Stimulated activated CD8-positive, alpha-beta memory T cell treated with anti-CD3 and anti-CD28 coated beads, Interleukin-12 subunit alpha, Interleukin-12 subunit beta, amount 100 ng/mL, for 1 hour (primary cell): Measurements from ENCODE around the gene SMARCB1.

ENCODE experiments used
- DNase-seq: peaks from one replicate; pipeline ENCODE4 v3.0.0-alpha.2; 2020; ENCODE audit warnings: low read depth

SMARCB1 gene

GRCh38 chr22:23762842-23763578 lies 23.8 kb upstream of the SMARCB1 start, which contains the start of gene C22orf15:
TSS of gene C22orf15 (plus strand) at chr22:23762990. CDS start at chr22:23763307, 317 bp downstream.
- DNase-seq: no peak

DNA sequence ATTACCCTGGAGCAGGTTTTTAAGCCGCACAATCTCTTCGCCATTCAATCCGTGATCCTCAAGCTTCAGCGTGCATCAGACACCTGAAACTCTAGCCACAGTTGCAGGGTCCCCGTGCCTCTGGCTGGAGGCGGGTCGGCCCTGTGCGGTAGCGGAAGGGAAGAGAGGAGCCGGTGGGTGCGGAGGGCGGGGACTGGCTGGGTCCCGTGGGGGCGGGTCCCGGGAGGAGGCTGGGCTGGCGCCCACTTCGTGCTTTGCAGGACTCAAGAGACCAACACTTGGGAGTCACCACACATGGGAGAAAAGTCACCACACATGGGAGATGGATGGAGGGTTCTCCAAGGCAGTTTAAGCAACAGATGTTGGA lies 23.2 kb upstream of the SMARCB1 start:
- DNase-seq: no peak

DNA sequence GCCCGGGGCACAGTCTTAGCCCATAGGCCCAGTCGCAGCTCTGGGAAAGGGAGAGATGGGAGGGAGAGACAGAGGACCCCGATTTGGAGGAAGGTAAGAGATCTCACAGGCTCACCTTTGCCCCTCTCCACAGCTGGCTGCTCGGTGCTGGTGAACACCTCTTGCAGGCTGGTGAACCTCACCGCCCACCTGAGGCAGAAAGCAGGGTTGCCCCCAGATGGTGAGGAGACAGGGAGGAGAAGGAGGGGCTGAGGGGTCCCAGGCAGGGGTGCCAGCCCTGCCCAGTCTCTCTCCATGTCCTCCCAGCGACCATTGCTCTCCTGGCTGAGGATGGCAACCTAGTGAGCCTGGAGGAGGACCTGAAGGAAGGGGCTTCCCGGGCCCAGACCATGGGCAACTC lies 22.8 kb upstream of the SMARCB1 start:
- no peak for DNase-seq

DNA sequence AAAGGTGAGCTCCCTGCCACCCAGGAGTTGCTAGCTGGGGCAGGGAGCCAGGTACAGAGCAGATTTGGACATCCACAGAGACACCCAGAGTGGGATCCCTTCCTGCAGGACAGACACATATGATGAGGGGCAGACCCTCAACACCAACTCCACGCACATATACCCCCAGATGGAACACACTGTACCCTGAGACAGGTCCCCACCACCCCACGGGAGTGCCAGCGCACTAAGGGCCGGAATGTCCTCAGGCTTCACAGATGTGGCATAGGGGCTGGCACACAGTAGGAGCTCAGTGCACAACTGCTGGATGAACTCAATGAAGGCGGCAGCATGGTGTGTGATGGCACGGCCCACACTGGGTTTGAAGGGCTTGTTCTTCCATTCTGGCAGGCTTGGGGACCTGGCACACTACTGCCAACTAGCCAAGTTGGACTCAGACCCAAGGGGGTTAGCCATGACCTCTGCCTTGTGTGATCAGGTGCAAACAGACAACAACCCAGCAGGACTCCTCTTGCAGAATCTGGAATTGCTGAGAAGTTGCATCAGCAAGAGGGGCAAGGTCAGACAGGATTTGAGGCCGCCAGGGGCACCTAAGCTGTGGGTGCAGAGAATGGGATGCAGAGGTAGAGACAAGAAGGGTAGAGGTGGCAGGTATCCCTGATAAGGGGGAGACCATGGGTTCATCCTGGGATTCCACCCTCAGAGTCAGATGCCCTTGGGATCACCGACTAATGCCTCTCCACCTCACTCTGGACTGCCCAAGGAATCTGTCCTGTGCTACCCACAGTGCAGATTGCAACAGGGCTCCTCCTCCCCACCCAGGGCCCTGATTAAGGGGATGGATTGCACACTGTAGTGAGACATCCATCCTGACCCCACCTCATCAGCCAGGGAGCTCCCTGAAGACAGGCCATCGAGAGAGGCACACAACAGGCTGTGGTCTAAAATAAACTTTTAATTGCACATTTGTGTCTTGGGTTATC lies 21.6 kb upstream of the SMARCB1 start:
- no peak for DNase-seq

DNA sequence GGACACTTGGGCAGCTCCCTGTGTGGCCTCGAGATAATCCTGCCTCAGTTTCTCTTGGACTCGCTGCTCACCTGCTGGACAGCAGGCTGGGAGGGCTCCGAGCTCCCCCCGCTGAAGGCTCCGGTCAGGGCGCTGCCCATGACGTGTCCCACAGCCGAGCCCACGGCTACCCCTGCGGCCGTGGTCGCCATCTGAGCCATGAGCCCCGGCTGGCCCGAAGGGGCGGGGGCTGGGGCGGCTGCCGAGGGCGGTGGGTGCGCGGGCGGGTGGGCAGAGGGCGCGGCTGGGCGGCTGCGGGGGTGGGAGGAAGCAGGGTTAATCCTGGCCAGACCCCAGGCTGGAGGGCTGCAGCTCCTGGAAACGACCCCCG lies 19.5 kb upstream of the SMARCB1 start:
- no peak for DNase-seq

DNA sequence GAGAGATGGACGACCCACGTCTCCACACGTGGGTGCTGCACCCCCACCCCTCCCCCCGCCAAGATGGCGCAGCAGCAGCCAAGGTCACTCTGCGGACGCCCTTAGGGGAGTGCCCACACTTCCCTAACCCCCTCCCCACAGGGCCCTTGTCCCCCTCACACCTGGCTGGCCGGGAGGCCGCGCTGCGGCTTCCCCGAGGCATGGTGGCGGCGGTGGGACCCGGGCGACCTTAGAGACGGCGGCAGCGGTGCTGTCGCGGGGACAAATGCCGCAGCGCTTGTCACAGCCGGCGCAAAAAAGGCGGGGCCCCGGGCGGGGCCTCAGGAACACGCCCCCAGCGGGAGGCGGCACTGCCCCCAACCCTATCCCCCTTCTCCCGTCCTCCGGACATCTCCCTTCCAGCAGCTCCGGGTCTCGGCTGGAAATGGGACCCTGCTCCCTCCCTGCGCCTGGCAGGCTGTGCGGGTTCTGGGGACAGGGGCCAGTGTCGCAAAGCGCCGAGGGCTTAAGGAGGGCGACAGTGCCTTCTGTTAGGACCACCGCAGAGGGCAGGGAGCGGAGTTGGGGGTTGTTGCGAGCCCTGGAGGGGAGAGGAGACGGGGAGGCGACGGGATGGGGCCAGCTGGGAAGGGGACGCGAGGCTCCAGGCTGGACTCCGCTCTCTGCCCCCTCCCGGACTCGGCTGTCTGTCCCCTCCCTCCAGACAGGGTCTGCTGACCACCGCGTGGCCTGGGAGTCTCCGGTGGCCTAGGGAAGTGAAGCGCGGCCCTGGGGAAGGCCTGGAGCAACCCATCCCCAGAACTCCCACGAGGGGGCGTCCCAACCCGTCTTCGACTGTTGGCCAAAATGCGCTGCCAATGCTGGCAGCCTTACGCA lies 18.9 kb upstream of the SMARCB1 start, which contains the start of gene CHCHD10:
Gene CHCHD10 (minus strand): TSS at position 300 of the 876 bp plus-strand sequence. CDS start 98 bp downstream, at position 202.
- peak; percentile 59 for DNase-seq

- no peak for DNase-seq
Observed at GRCh38 chr22:23769321-23769965, 17.3 kb upstream of the SMARCB1 start.

DNA sequence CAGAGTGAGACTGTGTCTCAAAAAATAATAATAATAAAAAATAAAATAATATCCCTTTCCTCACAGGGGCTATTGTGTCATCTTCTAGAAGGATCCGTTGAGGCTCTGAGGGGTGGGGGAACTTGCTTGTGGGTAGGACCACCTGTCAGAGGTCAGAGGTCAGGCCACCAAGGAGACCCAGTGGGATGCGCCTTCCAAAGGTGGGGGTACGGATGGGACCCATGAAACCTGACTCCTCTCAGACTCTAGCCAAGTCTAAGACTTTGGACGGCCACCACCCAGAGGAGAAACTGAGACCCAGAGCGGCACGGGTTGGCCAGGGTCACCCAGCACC lies 14.5 kb upstream of the SMARCB1 start:
- no peak for DNase-seq

GRCh38 chr22:23772649-23773473 lies 13.9 kb upstream of the SMARCB1 start, which contains the start of gene MMP11:
TSS of gene MMP11 (plus strand) at chr22:23772849. CDS start at chr22:23772871, 22 bp downstream.
- no peak for DNase-seq

DNA sequence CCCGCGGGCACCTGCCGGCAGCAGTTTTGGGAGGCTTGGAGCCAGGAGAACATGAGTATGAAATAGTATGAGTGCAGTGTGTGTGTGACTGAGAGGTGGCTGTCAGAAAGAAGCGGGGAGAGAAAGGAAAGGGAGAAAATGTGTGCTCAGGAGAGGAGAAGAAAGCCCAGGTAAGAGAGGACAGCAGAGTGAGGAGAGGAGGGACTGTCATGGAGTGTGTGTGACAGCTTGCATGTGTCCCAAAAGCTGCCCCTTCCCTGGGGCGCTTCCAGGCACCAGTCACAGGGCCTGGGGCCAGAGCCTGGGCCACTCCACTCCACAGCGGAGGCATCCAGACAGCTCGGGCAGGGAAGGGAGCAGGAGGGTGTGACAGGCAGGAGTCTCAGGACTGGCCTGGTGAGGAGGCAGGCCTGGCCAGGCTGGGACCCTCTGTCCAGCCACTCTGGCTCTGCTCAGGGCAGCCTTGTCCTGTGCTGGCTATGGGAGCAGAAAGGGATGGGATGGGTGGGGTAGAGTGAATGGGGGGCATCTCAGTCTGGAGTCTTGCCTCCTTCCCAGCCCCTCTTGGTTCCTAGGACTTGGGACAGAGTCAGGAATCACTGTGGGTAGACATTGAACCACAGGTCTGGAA lies 13.2 kb upstream of the SMARCB1 start:
- DNase-seq: no peak

DNA sequence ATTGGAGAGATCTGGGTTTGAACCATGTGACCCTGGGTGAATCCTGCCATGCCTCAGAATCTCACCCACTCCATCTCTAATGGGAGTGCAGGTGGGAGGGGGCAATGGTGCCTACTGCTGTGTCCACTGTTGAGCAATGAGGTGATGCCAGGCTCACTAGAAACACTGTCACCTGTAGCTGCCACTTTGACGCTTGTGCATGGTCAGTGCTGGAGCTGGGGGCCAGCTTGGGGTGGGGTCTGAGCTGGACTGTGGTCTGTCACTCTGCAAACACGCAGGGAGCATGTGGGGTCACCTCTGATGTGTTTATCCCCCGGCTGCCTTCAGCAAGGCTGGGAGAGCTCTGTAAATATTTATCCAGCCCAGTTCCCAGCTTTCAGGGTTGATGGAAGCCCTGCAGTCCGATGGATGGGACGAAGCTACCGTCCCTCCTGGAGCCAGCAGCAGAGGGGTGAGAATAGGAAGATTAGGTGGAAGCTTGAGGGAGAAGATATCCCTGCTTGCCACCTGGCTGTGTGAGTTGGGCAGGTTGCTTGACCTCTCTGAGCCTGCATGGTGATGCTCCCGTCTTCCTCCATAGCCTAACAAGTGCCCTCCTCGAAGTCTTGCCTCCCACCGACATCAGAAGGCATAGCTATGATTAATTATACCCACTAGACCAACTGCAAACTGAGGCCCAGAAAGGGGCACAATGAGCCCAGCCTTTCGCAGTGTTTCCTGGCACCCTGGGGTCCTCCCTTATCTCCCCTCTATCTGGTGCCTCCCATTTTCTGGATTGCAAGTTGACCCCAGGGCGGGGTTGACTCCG lies 12.4 kb upstream of the SMARCB1 start:
- no peak for DNase-seq

- DNase-seq: no peak
Observed at GRCh38 chr22:23774922-23775436, 11.8 kb upstream of the SMARCB1 start.

DNA sequence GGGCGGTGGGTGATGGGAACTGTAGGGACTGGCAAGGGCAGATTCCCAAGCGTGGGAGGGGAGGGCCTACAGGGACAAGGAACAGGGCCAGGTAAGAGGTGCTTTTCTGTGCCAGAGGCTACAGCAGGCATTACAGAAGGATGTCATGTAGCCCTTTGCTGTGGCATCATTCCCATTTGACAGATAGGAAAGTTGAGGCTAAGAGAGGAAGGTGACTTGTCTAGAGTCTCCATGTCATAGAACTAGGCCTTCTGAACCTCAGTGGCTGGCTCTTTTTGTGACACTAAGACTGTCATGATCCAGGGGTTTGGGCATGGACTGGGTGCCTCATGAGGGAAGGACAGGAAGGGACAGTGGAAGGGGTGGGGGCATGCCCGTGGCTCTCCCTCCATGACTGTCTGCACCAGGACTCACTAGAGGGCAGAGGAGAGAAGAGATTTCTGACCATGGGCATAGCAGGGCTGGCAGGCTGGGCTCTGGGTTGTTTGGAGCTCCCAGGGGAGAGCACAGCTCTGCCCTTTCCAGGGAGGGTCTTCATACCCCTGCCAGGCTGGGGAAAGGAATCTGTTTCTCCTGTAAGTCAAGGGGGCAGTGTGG lies 10.9 kb upstream of the SMARCB1 start:
- DNase-seq: no peak

- no peak for DNase-seq
Observed at GRCh38 chr22:23777776-23778576, 8.8 kb upstream of the SMARCB1 start.

DNA sequence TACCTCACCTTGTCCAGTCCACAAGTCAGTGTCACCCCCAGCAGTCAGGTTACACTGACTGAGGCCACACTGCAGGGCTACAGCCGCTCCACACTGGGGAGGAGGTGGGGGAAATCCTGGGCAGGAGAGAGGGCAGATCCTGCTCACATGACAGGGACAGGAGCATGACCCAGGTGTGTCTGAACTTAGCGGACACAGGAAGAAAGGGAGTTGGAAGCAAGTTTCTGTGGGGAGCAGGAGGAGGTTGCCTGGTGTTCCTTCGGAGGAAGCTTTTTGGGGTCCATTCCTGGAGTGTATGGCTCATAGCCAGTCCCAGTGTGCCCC lies 8.2 kb upstream of the SMARCB1 start:
- no peak for DNase-seq

GRCh38 chr22:23779083-23779482 lies 7.7 kb upstream of the SMARCB1 start:
- no peak for DNase-seq

GRCh38 chr22:23779731-23780130 lies 7.0 kb upstream of the SMARCB1 start:
- DNase-seq: no peak
